NCI-H526 (cell line): ENCODE data around the gene LSP1.
"Not testable (repeated sequence)": the region's sequence is repeated elsewhere in the genome, so short reads cannot be mapped to it uniquely, and the experiment has no call there.

Experiments used
- DNase-seq, 2 experiments: peaks; one replicate each; lab custom pipeline; 2025; lab: John Stamatoyannopoulos, UW

Gene LSP1

DNA sequence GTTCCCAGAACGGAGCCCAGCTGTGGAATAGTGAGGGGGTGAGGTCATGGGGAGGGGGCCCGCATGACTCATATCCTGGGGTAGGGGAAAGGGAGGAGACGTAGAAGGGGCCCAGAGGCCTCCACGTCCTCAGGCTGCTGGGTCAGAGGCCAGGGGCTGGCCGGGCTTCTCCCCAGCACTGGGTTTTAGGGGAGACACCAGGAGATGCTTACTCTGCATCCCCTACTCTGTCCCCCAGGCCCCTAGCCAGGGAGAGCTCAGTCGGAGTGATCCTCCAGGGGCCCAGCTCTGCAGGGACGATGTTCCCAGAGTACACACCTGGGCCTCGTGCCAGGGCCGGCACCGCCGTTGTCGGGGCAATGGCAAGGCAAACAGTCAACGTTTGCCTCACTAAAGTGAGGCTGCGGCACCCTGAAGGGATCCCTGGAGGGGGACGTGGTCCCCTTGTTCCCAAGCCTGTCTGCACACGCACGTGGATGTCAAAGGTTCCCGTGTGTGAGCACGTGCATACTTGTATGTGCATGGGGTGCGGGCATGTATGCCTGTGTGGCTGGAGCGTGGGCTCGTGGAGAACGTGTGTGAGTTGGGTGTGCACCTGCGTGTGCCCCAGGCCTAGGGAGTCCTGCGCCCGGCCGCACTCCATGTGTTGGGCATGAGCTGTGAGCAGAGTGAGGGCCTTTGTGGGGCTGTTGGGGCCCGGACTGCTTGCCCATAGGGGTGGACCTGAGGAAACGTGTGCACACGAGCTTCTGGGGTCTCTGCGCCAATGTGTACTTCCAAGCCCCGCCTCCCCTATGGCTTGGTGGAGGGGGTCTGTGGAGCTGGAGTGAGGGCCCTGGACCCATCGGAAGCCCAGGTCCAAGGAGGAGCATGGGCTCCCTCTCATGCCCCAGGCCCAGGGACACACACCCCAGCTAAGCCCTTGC lies 24.6 kb downstream of the LSP1 start:
- DNase-seq = no peak

GRCh38 chr11:1878137-1879031 lies 25.5 kb downstream of the LSP1 start:
- no peak for DNase-seq

DNA sequence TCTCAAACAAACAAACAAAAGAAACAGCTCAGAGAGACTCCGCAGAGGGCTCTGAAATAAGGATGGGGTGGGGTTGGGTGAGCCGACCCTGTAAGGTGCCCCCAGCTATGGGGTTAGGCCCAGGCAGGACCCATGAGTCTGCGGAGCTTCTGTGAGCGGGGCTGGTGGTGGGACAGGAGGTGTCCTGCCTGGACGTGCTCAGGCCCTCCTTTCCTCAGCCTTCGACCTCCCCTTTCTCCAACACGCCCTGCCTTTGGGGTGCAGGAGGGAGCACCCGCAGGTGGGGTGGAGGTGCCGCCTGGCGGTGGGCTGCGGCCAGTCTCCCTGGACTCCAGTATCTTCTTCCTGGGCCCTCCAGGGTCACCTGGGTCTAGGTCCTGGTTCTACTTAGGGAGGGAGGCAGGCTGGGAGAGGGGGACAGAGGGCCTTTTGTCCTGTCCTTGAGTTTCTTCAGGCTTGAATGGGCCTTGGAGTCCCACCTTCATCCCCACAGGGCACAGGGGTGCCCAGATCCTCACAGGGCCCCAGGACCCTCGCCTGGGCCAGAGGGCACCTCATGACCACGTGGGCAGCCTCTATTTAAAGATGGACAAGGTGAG lies 26.6 kb downstream of the LSP1 start:
- no peak for DNase-seq

GRCh38 chr11:1879941-1880720 lies 27.2 kb downstream of the LSP1 start:
- no peak for DNase-seq

- DNase-seq = no peak
Measured at GRCh38 chr11:1880746-1881441, 28.0 kb downstream of the LSP1 start.

GRCh38 chr11:1881442-1882264 lies 28.8 kb downstream of the LSP1 start:
- DNase-seq = no peak

GRCh38 chr11:1882265-1883238 lies 29.7 kb downstream of the LSP1 start:
- peak; percentile 46 to 93 for DNase-seq

DNA sequence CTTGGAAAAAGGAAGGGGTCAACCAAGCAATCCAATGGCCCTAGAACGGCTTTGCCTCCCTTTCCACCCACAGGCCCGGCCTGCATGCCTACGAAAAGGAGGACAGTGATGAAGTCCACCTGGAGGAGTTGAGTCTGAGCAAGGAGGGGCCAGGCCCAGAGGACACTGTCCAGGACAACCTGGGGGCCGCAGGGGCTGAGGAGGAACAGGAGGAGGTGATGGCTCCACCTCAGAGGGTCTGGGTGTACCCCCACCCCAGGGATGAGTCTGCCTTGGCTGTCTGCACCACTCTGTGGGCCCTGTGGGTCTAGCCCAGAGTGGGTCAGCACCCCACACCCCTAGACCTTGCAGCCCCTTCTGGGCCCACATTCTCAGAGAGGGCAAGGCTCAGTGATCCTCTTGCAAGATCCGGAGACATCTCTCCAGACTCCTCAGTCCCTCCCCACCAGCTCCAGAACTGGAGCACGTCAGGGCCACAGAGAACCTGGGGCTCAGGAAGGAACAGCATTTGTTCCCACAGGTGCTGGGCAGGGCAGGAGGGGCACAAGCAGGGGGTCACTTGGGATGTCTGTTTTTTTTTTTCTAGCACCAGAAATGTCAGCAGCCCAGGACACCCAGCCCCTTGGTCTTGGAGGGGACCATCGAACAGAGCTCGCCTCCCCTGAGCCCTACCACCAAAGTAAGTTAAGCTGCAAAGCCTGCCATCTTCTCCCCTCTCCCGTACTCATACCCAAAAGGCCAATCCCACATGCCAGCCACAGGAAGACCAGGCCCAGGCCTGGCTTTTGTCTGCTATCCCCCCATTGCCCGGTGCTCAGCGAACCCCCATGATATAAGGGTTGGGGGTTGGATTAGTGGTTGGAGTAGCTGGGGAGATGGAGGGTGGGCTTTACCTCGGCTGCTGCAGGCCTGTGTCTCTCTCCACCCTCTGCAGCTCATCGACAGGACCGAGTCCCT lies 30.7 kb downstream of the LSP1 start:
- no peak for DNase-seq

GRCh38 chr11:1884303-1884700 lies 31.4 kb downstream of the LSP1 start:
- no peak for DNase-seq

DNA sequence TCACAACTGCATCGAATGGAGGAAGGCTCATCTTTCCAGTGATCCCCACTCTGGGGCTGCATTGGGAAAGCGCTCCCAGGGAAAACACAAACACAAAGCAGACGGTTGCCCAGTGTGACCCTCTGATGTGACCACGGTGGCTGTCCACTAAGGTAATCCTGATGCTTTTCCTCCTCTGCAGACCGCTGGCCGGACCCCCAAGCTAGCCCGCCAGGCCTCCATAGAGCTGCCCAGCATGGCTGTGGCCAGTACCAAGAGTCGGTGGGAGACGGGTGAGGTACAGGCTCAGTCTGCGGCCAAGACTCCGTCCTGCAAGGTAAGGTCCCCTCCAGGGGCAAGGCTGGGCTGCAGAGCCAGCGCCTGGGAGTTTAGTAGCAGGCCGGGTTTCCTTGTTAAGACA lies 33.7 kb downstream of the LSP1 start:
- DNase-seq = not testable (repeated sequence)

GRCh38 chr11:1887451-1888346 lies 34.8 kb downstream of the LSP1 start:
- no peak for DNase-seq

- no peak for DNase-seq
Measured at GRCh38 chr11:1888347-1888753, 35.5 kb downstream of the LSP1 start.

DNA sequence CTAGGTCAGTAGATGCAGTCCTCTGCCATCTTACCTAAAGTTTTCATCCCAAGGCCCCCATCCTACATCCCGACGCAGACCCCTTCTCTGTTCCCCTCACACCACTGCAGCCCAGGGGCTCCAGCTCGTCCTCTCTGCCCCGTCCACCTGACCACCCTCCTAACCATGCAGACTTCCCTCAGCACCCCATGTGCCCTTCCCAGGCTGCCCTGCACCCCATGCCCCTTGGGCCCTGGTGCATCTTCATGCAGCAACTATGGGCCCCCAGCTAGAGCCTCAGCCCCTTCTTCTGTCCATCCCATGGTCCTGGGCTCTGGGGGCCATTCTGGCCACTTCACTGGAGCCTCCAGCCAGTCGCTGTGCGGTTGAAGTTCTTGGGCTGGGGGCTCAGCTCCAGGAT lies 35.9 kb downstream of the LSP1 start:
- no peak for DNase-seq

- no peak for DNase-seq
Measured at GRCh38 chr11:1889224-1889930, 36.5 kb downstream of the LSP1 start.

DNA sequence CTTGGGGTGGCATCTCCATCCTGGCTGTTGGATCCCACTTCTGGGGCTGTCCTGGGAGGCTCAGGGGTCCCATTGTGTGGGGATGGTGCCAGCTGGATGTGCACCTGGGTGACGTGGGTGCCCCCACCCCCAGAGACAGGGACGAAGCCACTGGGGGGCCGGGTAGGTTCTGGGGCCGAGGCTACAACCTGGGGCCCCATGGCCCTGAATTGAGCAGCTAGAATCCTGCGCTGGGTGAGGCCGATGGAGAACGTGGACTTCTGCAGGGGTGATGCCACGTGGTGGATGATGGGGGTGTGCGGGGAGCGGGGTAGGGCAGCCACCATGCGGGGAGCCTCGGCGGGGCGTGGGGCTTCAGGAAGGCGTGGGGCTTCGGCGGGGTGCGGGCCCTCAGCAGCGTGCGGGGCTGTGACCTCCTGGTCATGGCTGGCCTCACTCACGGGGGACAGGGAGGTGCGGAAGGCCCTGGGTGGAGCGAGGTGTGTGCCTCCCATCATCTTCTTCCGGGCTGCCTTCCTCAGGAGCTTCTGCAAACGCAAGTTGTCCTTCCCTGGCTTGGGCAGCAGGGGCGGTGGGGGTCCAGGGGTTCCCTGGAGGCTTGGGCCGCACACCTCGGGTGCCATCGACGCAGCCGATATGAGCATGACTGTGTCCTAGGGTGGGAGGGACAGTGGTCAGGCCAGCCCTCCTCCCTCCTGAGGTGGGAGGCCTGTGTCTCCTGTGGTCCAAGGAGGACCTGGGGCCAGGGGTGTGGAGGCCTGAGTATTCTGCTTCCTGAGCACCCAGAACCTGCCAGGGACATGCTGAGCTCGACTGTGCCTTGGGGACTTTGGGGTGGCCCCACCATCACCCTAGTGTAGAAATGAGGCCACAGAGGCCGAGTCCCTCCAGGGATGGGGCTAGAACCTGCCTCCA lies 37.3 kb downstream of the LSP1 start:
- no peak for DNase-seq
